ENCODE measurements around the gene HACD2. TPM values are rescaled to one million over a fixed set of nuclear protein-coding genes. Genes with fewer than 3 reads are reported as not detected.
A peak's percentile ranks its signal among the peaks of the same experiment; 100 is the strongest.

Gene HACD2
- total RNA-seq, 1 donor: 30.4 TPM

DNA sequence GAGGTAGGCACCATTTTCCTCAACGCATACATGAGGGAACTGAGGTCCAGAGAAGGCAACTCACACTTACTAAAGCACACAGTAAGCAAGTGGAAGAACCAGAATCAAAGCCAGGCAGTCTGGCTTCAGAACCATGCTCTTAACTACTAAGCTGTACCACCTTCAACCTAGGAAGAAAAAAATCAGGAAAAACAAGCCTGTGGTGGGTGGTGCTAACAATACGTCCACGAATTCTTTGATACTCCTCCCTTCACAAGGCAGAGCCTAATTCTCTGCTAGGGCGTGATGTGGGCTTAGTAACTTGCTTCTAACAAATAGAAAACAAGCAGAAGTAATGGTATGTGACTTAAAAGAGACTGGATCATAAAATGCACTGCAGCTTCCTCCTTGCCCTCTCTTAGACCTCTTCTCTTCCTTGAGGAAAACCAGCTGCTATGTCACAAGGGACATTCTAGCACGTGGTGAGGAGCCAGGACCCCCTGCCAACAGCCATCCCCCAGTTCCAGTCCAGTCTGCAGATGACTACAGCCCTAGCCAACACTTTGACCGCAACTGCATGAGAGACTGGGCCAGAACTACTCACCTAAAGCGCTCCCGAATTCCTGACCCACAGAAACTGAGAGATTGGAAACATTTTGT, 36.9 kb downstream of the HACD2 start:
- H3K4me3 ChIP-seq (ENCODE audit: low read depth, low read length): no peak overlapping the region
- TF ChIP-seq CTCF (IDR thresholded peaks at IDR 0.05; ENCODE audit: insufficient read depth, low read length): no peak
- DNase-seq (ENCODE audit: low read depth): peak; percentile 64

GRCh38 chr3:123546133-123546755, 38.6 kb downstream of the HACD2 start:
- no peak overlapping the region for H3K4me3 ChIP-seq (ENCODE audit: low read depth, low read length)
- DNase-seq (ENCODE audit: low read depth): peak; percentile 31
- TF ChIP-seq CTCF (IDR thresholded peaks at IDR 0.05; ENCODE audit: insufficient read depth, low read length): no peak

- no peak for TF ChIP-seq CTCF (IDR thresholded peaks at IDR 0.05; ENCODE audit: insufficient read depth, low read length)
- H3K4me3 ChIP-seq (ENCODE audit: low read depth, low read length): no peak overlapping the region
These were observed 40.9 kb downstream of the HACD2 start for GRCh38 chr3:123543950-123544349.

GRCh38 chr3:123540285-123540684, 44.6 kb downstream of the HACD2 start:
- no peak for DNase-seq (ENCODE audit: low read depth)
- H3K4me3 ChIP-seq (ENCODE audit: low read depth, low read length): no peak overlapping the region
- TF ChIP-seq CTCF (IDR thresholded peaks at IDR 0.05; ENCODE audit: insufficient read depth, low read length): no peak

More at GRCh38 chr3:123543950-123544349, 40.9 kb downstream of the HACD2 start:
- DNase-seq (ENCODE audit: low read depth): no peak

GRCh38 chr3:123536153-123536895, 48.5 kb downstream of the HACD2 start:
- H3K4me3 ChIP-seq (ENCODE audit: low read depth, low read length): no peak overlapping the region
- no peak for TF ChIP-seq CTCF (IDR thresholded peaks at IDR 0.05; ENCODE audit: insufficient read depth, low read length)
- DNase-seq (ENCODE audit: low read depth): no peak

DNA sequence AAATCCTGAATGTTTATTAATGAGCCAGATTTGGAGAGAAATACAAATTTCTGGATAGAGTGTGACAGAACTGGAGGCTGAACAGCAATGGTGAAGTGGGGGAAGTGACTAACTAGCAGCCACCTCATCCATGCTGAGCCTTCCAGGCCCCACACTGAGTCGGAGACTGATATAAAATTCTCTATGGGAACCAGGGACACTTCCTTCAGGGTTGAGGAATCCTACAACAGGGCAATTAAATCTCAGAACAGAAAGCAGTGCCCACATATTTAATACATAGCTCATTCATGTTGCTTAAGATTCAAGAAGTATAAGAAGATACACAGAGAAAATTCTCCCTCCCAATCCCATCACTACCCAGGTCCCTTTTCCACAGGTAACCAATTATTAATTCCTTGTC, 49.3 kb downstream of the HACD2 start:
- DNase-seq (ENCODE audit: low read depth): peak; percentile 38
- H3K4me3 ChIP-seq (ENCODE audit: low read depth, low read length): no peak overlapping the region
- no peak for TF ChIP-seq CTCF (IDR thresholded peaks at IDR 0.05; ENCODE audit: insufficient read depth, low read length)
